Raji (cell line): ENCODE data around the gene SRCAP.

Source experiments
- POLR2A ChIP-seq: IDR thresholded peaks from 2 replicates; pipeline ENCODE4 v1.6.1; 2011; ENCODE audit warnings: low read depth, low read length, control low read depth; ENCODE audit not compliant: insufficient read depth

SRCAP gene

DNA sequence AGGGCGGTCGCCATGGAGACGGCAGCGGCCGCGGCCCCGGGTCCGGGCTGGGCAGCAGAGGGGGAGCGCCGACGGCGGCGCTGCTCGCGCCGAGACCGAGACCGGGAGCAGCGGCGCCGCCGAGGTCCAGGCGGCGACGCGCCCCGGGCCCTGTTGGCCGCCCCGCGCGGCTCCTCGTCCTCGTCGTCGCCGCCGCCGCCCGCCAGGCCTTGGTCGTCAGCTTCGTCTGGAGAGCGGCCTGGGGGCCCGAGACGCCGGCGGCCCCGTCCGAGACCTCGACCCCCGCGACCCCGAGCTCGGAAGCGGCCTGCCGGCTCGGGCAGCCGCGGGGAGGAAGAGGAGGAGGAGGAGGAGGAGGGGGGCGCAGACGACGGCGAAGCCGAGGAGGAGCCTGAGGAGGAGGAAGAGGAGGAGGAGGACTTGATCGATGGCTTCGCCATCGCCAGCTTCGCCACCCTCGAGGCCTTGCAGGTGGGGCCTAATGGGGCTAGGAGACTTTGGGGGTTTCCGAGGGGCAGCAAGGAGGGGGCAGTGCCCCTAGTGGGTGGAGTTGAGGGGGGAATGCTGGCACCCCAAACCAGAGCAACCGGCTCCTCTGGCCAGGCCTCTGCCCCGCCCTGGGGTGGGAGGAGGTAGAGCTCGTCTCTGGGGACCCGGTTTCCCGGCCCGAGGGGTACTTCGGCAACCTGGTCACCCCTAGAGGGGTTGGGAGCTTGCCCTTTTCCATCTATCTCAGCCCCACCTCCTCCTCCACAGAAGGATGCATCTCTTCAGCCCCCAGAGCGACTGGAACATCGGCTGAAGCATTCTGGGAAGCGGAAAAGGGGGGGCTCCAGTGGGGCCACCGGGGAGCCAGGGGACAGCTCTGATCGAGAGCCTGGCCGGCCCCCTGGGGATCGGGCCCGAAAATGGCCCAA lies 39.2 kb upstream of the SRCAP start:
- peak; percentile 44; the same call in 1 of the 2 replicates for TF ChIP-seq POLR2A

DNA sequence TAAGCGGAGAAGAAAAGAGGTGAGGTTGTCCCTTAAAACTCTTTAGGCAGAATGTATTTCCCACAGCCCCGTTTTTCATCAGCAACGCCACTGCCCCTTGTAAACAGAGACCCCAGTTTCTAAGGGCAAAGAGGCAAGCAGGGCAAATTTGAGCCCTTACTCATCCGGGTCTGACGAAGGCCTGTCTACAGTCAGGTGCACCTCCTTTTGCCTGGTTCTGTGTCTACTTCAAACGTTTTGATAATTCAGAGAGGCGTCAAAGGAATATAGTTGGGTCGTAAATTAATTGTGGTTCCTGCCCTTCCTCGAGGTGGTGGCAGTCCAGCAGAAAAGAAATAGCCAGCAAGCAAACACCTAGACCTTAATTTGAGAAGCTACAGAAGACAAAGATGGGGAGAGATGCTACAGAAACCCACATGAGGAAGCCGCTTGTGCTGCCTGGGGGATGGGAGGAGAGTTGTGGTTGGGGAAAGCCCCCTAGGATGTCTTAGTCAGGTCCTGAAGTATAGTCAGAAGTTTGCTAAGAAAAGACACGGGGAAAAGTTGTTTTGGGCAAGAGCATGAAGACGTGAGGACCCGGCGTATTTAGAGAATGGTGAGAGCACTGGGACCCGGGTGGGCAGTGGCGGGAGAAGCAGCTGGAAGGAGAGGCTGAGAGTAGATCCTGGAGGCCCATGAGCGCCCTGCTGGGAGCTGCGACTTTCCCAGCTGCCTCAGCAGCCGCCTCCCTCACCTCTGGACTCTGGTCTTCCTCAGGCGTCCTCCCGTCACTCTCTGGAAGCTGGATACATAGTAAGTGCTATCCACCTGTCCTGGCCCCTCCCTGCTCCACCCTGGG lies 38.3 kb upstream of the SRCAP start:
- TF ChIP-seq POLR2A, result no peak

DNA sequence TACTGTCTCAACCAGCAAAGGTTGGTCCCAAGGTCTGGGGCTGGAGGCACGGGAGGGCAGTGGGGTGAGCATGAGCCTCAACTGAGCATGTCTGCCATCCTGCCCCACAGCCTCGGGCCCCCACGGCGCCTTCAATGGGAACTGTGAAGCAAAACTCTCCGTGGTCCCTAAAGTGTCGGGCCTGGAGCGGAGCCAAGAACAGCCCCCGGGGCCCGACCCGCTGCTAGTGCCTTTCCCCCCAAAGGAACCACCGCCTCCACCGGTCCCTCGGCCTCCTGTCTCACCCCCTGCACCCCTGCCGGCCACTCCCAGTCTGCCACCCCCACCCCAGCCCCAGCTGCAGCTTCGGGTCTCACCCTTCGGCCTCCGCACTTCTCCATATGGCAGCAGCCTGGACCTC lies 36.5 kb upstream of the SRCAP start:
- no peak for TF ChIP-seq POLR2A

DNA sequence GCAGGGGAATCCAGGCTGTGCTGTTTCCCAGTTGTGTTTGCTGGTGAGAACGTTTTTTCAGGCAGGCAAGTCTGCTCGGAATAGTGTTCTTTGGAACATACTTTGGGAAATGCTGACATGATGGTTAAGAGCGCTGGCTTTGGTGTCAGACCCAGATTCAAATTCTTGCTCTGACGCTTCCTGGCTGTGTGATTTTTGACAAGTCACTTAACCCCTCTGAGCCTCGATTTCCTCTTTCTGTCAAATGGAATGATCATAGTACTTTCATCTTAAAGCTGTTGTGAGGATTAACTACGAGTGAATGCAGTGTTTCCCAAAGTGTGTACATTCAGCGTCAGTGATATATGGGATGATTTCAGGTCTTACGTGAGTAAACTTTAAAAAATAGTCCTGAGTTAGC lies 35.9 kb upstream of the SRCAP start:
- TF ChIP-seq POLR2A, result no peak

DNA sequence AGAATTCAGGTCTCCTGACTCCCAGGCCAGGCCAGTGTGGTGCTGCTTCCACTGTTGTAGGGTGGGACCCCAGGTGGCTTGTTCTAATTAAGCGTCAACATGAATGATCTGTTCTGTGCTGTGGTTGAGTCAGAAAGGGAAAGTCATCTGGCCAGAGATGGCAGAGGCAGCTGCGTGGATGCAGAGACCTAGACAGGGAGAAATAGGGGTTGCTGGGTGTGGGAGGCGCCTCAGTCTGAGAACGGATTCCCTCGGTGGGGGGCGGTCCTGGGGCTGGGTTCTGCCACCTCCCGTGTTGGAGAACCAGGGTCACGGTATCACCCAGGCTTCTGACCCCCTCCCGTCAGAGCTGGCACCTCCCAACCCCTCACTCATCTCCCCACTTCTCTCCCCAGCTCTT lies 35.2 kb upstream of the SRCAP start:
- TF ChIP-seq POLR2A, result no peak

DNA sequence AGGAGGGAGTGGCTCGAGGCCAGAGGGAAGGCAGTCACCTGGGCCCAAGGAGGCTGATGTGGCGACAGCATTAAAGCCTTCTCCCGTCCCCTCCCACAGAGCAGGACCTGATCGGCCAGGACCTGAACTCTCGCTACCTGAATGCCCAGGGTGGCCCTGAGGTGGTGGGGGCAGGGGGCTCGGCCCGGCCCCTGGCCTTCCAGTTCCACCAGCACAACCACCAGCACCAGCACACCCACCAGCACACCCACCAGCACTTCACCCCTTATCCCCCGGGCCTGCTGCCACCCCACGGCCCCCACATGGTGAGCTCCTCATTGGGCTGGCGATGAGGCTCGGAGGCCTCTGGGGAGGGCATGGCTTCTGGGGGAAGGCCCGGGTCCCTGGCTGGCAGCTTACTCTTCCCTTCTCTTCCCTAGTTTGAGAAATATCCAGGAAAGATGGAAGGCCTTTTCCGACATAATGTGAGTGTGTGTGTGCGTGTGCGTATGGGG lies 34.3 kb upstream of the SRCAP start:
- no peak for TF ChIP-seq POLR2A

DNA sequence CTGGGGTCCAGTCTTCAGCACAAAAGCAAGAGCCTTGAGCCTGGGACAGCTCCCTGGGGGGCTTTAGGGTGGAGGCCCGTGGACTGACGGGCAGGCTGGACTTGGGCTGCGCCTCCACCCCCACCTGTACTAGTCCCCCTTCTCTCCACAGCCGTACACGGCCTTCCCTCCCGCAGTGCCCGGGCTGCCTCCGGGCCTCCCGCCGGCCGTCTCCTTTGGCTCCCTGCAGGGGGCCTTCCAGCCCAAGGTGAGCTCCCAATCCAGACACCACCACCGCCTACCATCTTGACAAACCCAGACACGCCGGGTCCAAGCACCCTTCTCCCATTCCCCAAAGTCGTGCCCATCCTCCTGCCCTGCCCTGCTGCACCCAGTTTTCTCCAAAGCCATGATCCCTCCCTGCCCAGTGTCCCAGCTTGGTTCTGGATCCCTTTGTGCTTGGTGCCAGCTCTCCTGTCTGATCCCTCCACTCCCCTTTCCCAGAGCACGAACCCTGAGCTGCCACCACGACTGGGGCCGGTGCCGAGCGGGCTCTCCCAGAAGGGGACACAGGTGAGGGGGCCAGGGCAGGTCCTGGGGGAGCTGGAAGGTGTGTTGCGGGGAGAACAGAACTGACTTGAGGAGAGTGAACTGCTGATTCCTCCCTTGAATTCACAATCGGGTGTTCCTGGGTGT lies 33.7 kb upstream of the SRCAP start:
- TF ChIP-seq POLR2A, result no peak

DNA sequence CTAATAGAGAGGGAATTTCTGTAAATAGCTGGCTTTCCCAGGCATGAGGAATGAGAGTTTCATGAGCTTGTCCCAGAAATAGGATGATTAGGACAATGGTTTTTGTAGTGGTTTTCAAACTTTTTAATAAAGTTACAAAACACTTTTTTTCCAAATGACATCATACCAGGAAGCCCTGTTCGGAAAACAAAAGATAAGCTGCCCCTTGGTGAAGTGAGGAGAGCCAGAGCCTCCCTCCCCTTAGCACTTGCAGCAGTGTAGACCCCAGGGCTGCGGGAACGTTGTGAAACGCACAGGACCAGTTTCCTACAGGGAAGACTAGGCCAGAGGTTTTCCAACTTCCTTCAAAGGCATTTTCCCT lies 33.2 kb upstream of the SRCAP start:
- no peak for TF ChIP-seq POLR2A

DNA sequence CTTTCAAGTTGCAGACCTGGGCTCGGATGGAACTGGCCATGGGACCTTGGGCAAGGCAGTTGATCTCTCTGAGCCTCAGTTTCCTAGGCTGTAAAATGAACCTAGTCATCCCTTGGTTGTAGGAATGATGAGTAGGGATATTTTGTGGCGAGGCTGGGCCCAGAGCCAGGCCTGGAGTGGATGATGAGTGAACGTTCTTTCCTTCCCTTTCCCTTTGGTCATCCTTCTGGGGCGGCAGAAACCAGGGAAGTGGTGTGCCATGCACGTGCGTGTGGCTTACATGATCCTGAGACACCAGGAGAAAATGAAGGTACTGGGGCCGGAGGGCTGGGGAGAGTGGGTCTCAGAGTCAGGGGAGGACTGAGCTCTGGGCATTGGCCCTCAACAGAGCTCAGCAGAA lies 32.3 kb upstream of the SRCAP start:
- no peak for TF ChIP-seq POLR2A

DNA sequence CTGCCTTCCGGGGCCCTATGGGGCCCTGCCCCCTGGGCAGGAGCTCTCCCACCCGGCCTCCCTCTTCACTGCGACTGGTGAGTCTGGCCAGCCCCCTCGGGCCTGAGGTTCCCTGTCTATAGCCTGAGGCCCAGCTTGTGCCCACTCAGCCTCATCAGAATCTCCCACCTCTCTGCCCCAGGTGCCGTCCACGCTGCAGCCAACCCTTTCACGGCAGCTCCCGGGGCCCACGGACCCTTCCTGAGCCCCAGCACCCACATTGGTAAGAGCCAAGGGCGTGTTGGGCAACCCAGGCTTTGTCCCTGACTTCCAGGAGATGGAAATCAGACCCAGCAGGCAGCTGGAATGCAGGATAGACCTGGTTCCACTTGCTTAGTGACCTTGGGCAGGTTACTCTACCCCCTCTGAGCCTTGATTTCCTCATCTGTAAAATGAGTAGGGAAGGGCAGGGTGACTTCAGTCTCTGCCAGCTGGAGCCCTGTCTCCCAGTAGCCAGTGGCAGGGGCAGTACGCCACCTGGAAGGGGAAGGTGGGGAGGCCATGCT lies 31.5 kb upstream of the SRCAP start:
- no peak for TF ChIP-seq POLR2A

DNA sequence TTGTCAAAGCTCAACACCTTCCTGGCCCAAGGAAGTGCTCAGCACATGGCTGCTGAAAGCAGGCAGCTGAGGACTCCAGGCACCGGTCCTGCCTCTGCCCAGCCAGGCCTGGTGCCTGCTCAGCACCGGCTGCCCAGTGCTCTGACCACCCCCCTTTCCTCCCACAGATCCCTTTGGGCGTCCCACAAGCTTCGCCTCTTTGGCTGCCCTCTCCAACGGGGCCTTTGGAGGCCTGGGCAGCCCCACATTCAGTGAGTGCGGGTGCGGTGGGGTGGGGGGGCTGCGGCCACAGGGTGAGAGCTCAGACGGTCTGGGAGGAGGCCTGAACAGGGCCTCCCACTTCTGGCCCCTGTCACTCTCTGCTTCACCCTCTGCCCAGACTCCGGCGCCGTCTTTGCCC lies 30.6 kb upstream of the SRCAP start:
- TF ChIP-seq POLR2A, result no peak

DNA sequence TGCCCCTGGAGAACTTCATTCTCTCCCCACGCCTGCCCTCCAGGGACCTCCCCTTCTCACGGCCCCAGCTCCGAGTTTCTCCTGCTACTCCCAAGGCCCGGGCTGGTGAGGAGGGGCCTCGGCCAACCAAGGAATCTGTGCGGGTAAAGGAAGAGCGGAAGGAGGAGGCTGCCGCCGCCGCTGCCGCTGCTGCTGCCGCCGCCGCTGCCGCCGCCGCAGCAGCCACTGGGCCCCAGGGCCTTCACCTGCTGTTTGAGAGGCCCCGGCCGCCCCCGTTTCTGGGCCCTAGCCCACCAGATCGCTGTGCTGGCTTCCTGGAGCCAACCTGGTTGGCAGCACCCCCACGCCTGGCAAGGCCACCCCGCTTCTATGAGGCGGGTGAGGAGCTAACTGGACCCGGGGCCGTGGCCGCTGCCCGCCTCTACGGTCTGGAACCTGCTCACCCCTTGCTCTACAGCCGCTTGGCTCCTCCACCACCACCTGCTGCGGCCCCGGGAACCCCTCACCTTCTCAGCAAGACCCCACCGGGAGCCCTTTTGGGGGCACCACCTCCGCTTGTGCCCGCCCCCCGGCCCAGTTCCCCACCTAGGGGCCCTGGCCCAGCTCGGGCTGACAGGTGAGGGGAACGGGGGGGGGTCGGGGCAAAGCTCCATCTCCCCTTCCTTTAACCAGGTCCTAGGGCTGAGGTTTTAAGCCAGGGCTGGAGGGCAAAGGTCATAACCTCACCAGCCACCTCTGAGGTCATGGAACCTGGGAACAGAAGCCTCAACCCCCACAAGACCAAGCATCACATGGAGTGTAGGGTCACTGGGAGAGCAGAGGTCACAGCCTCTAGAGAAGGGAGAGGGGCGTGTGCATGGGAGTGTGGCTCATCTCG lies 29.7 kb upstream of the SRCAP start:
- no peak for TF ChIP-seq POLR2A

DNA sequence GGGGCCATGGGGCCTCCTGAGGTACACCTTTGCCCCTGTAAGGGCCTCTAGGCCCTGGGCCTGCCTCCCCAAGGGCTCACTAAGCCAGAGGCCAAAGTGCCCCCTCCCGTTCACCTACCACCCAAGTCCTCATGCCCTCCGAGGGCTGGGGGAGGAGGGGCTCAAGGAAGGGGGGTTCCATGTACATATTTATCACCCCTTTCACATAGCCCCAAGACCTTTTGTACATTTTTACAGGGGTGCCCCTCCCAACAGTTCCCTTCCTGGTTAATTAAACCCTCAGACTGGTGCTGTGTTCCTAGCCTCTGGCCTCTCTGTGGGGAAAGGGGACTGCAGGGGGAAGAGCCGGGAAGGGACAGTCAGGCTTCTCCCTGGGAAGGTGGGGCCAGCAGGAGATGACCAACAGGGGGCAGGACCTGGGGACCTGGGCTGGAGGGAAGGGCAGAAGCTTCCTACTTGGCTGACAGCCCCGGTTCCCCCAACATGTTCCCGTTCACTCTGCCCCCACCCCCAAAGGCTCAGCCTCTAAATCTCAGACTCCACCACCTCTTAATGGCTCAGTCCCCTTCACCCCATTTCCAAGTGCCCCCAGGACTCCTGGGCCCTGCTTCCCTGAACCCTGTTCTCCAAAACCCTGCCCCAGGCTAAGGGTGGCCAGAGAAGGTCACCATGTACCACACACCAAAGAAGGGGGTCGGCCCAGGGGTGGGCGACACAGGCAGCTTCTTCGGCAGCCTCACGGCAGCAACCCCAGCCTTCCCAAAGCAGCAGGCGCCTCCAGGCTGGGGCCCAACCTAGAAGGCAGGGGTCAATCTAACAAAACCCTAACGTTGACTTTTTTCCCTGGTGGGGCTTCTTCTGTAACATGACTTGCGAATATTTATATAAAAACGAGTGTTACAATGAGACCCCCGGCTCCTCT lies 28.8 kb upstream of the SRCAP start:
- TF ChIP-seq POLR2A, result no peak
